CD4-positive, alpha-beta memory T cell (primary cell): ENCODE data around the gene MYOM1. TPM values are rescaled to one million over a fixed set of nuclear protein-coding genes. Genes with fewer than 3 reads are reported as not detected.

Experiments
- CTCF ChIA-PET: fragments of 350-600 bp; sonication (Branson Sonifier 250); formaldehyde crosslinking; loops from one replicate; lab custom pipeline; 2021; ENCODE audit warnings: inconsistent platforms; ENCODE audit not compliant: partially characterized antibody; lab: Charles Lee
- POLR2A ChIA-PET: fragments of 350-600 bp; sonication (Branson Sonifier 250); formaldehyde crosslinking; loops from one replicate; lab custom pipeline; 2021; ENCODE audit not compliant: partially characterized antibody; lab: Charles Lee
- DNase-seq, 5 donors: peaks; one replicate each; pipeline versions ENCODE4 v3.0.0 to v3.0.0-alpha.2; 2020 to 2022; ENCODE audit warnings: mixed read lengths in 1 of 5
- H3K27ac ChIP-seq: one replicate; pipeline ENCODE4 v1.7.0; 2013; ENCODE audit warnings: low read depth, low read length
- H3K27me3 ChIP-seq: 2 replicates; pipeline ENCODE4 v1.7.0; 2013; ENCODE audit warnings: mild to moderate bottlenecking, low read length, moderate library complexity; ENCODE audit not compliant: insufficient read depth
- H3K36me3 ChIP-seq: 2 replicates; pipeline ENCODE4 v1.7.0; 2013; ENCODE audit warnings: mild to moderate bottlenecking, low read length, moderate library complexity; ENCODE audit not compliant: insufficient read depth
- H3K4me1 ChIP-seq: 2 replicates; pipeline ENCODE4 v1.7.0; 2013; ENCODE audit warnings: mild to moderate bottlenecking, low read length, moderate library complexity; ENCODE audit not compliant: insufficient read depth
- H3K4me3 ChIP-seq, 2 donors: one replicate each; pipeline ENCODE4 v1.7.0; 2013; ENCODE audit warnings: low read length in 2 of 2, mild to moderate bottlenecking in 1 of 2
- H3K9me3 ChIP-seq, 2 donors: one replicate each; pipeline ENCODE4 v1.7.0; 2013; ENCODE audit warnings: low read length in 2 of 2, control low read depth in 1 of 2; ENCODE audit not compliant: control insufficient read depth in 1 of 2
- H3K27ac Mint-ChIP-seq, 7 donors: one replicate each; pipeline ENCODE4 v1.8.0; 2020 to 2021; ENCODE audit warnings: mixed read lengths in 7 of 7, mild to moderate bottlenecking in 6 of 7, inconsistent platforms in 3 of 7, moderate library complexity in 3 of 7
- H3K27me3 Mint-ChIP-seq, 2 donors: one replicate each; pipeline ENCODE4 v1.8.0; 2020 to 2021; ENCODE audit warnings: mixed read lengths in 2 of 2
- H3K36me3 Mint-ChIP-seq, 2 donors: one replicate each; pipeline ENCODE4 v1.8.0; 2020 to 2021; ENCODE audit warnings: mixed read lengths in 2 of 2, inconsistent platforms in 1 of 2, mild to moderate bottlenecking in 1 of 2
- H3K4me1 Mint-ChIP-seq, 4 donors: one replicate each; pipeline ENCODE4 v1.8.0; 2020 to 2021; ENCODE audit warnings: mixed read lengths in 4 of 4, mild to moderate bottlenecking in 1 of 4
- H3K4me3 Mint-ChIP-seq, 8 donors: one replicate each; pipeline ENCODE4 v1.8.0; 2020 to 2021; ENCODE audit warnings: mixed read lengths in 8 of 8, mild to moderate bottlenecking in 7 of 8, moderate library complexity in 6 of 8, inconsistent platforms in 3 of 8
- H3K9me3 Mint-ChIP-seq, 8 donors: one replicate each; pipeline ENCODE4 v1.8.0; 2020 to 2021; ENCODE audit warnings: mixed read lengths in 8 of 8, mild to moderate bottlenecking in 5 of 8, inconsistent platforms in 3 of 8, moderate library complexity in 1 of 8
- intact Hi-C: fragments of 100-400 bp; cut with micrococcal nuclease; formaldehyde crosslinking; loops from one replicate; pipeline ENCODE4 v1.15.1; 2023
- polyA plus RNA-seq, 2 donors: library from polyadenylated mRNA; unstranded; fragments of 300-500 nt; fragmentation: Illumina TruSeq; gene quantifications; one replicate each; pipeline ENCODE4 v1.2.3, GENCODE V29; 2021
- total RNA-seq, 2 experiments: library from RNA; stranded (reverse); gene quantifications; one replicate each; pipeline ENCODE4 v1.2.3, GENCODE V29; 2021

MYOM1 gene
- total and polyA plus RNA-seq, 4 experiments from 2014 or later: 0.09 to 4.2 (median 1.8) TPM

- CTCF ChIA-PET: interaction anchor here (0.7 to 12.5 kb wide), 39 partner anchors 9 to 544 kb away, joined by 3 to 651 read pairs (median 5); partner anchors contain the start of genes LPIN2 and MYL12A
- peak; percentile 43 to 73 (median 54) for DNase-seq
- peak overlapping the region; percentile 74 to 86 (median 82) for H3K4me3 Mint-ChIP-seq
Measured at GRCh38 chr18:3061581-3062312, 158.0 kb downstream of the MYOM1 start.

GRCh38 chr18:3060667-3061580, 158.8 kb downstream of the MYOM1 start:
- POLR2A ChIA-PET: interaction anchor here (0.6 to 8.8 kb wide), 40 partner anchors 10 to 424 kb away, joined by 3 to 223 read pairs (median 7); partner anchors contain the start of genes LPIN2, MYL12A, MYL12B and SMCHD1
- H3K27ac Mint-ChIP-seq: peak overlapping the region; percentile 91 to 100 (median 98)
- peaks cover 50 to 73% (median 67%) of the 10 kb centered on the region in 4 donors for H3K4me1 Mint-ChIP-seq
- Histone ChIP-seq H3K4me1 (peaks cover 78% of the 10 kb centered on the region), H3K4me3 (peak overlapping the region; percentile 18 to 53), H3K27me3 (no peaks in the 10 kb centered on the region), H3K9me3 (no peaks in the 10 kb centered on the region), H3K36me3 (no peaks in the 10 kb centered on the region), H3K27ac (peak overlapping the region; percentile 93)
- intact Hi-C loops: no loop called here
- CTCF ChIA-PET: interaction anchor here (1.1 to 12.5 kb wide), 17 partner anchors 8 to 186 kb away, joined by 3 to 651 read pairs (median 27); partner anchors contain the start of genes LPIN2 and MYL12A
- no peaks in the 10 kb centered on the region for H3K36me3 Mint-ChIP-seq
- DNase-seq: peak; percentile 69 to 83 (median 74)
- H3K9me3 Mint-ChIP-seq: no peaks in the 10 kb centered on the region
- H3K27me3 Mint-ChIP-seq: no peaks in the 10 kb centered on the region
- peak overlapping the region; percentile 74 to 86 (median 82) for H3K4me3 Mint-ChIP-seq

More at GRCh38 chr18:3061581-3062312, 158.0 kb downstream of the MYOM1 start:
- Histone ChIP-seq H3K9me3 (no peaks in the 10 kb centered on the region), H3K27me3 (no peaks in the 10 kb centered on the region), H3K4me1 (peaks cover 70% of the 10 kb centered on the region), H3K27ac (peak overlapping the region; percentile 93), H3K36me3 (no peaks in the 10 kb centered on the region), H3K4me3 (peak overlapping the region in 1 of 2 donors; percentile 53)
- H3K27me3 Mint-ChIP-seq: no peaks in the 10 kb centered on the region
- peak overlapping the region; percentile 91 to 100 (median 98) for H3K27ac Mint-ChIP-seq
- peaks cover 49 to 72% (median 65%) of the 10 kb centered on the region in 4 donors for H3K4me1 Mint-ChIP-seq
- POLR2A ChIA-PET: interaction anchor here (0.6 to 8.8 kb wide), 41 partner anchors 9 to 532 kb away, joined by 3 to 223 read pairs (median 7); partner anchors contain the start of genes LPIN2, MYL12A, MYL12B and SMCHD1
- intact Hi-C loops: loop anchor here (1.0 to 2.0 kb wide), 3 partner anchors 25 to 185 kb away; partner anchors contain the start of gene LPIN2
- peaks cover 0 to 3% of the 10 kb centered on the region in 2 donors for H3K36me3 Mint-ChIP-seq
- H3K9me3 Mint-ChIP-seq: no peaks in the 10 kb centered on the region

GRCh38 chr18:3059272-3059671, 160.5 kb downstream of the MYOM1 start:
- Histone ChIP-seq H3K4me3 (no peak overlapping the region), H3K9me3 (no peaks in the 10 kb centered on the region), H3K4me1 (peaks cover 82% of the 10 kb centered on the region), H3K36me3 (no peaks in the 10 kb centered on the region), H3K27ac (peak overlapping the region; percentile 93), H3K27me3 (no peaks in the 10 kb centered on the region)
- POLR2A ChIA-PET: interaction anchor here (1.0 to 8.8 kb wide), 21 partner anchors 15 to 403 kb away, joined by 3 to 223 read pairs (median 22); partner anchors contain the start of genes LPIN2, MYL12A and MYL12B
- peaks cover 51 to 75% (median 69%) of the 10 kb centered on the region in 4 donors for H3K4me1 Mint-ChIP-seq
- intact Hi-C loops: loop anchor here (2.0 kb wide), 1 partner anchor 390 kb away; no protein-coding TSS in a partner anchor
- H3K27me3 Mint-ChIP-seq: no peaks in the 10 kb centered on the region
- H3K9me3 Mint-ChIP-seq: peaks cover 0 to 2% (median 0%) of the 10 kb centered on the region in 8 donors
- H3K36me3 Mint-ChIP-seq: peaks cover 0 to 3% of the 10 kb centered on the region in 2 donors
- peak overlapping the region in 5 of 8 donors; percentile 3 to 74 (median 43) for H3K4me3 Mint-ChIP-seq
- H3K27ac Mint-ChIP-seq: peak overlapping the region; percentile 91 to 100 (median 98)
- peak; percentile 54 to 81 (median 70) for DNase-seq
- CTCF ChIA-PET: interaction anchor here (1.3 to 12.5 kb wide), 8 partner anchors 25 to 79 kb away, joined by 3 to 651 read pairs (median 36); no protein-coding TSS in a partner anchor

DNA sequence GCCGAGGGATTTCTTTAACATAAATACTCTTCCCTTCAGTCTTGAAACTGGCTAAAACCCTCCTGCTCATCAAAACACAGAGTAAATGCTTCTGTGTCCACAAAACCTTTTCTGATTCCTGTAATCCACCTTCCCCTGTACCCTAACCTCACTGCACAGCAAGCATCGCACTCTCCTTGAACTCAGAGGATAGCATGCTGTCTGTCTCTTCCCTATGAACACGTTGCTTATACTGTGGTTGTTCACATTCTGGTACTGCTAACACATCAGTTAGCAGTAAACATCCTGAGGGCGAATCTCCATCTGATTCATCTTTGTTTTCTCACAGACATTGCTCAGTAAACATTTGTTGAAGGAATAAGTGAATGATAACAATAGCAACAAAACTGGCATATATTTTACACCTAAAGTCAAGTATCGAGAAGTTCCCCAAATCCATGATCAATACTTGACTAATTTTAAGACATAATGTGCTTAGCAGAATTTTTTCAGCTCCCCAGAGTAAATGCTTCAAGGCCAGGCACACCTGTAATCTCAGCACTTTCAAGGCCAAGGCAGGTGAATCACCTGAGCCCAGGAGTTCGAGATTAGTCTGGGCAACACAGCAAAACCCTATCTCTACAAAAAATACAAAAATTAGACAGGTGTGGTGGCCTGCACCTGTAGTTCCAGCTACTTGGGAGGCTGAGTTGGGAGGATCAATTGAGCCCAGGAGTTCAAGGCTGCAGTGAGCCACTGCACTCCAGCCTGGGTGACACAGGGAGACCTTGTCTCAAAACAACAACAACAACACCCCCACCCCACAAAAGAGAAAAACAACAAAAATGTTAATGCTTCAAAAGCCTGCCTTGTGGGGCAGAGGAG, 161.2 kb downstream of the MYOM1 start:
- H3K27ac ChIP-seq: peak overlapping the region; percentile 93
- ChIA-PET CTCF (interaction anchor here (1.0 to 12.5 kb wide), 6 partner anchors 10 to 71 kb away, joined by 3 to 651 read pairs (median 66); no protein-coding TSS in a partner anchor), POLR2A (interaction anchor here (0.9 to 8.8 kb wide), 15 partner anchors 21 to 402 kb away, joined by 3 to 223 read pairs (median 5); partner anchors contain the start of genes LPIN2, MYL12A and MYL12B)
- Mint-ChIP-seq H3K4me3 (peak overlapping the region in 7 of 8 donors; percentile 3 to 74 (median 60)), H3K36me3 (peaks cover 0 to 4% of the 10 kb centered on the region in 2 donors), H3K4me1 (peaks cover 53 to 80% (median 71%) of the 10 kb centered on the region in 4 donors), H3K27ac (peak overlapping the region; percentile 91 to 100 (median 98)), H3K27me3 (no peaks in the 10 kb centered on the region), H3K9me3 (peaks cover 0 to 4% (median 0%) of the 10 kb centered on the region in 8 donors)
- intact Hi-C loops: loop anchor here (2.0 kb wide), 1 partner anchor 390 kb away; no protein-coding TSS in a partner anchor
- H3K9me3 ChIP-seq: no peaks in the 10 kb centered on the region
- H3K4me3 ChIP-seq: no peak overlapping the region
- peak; percentile 36 to 59 (median 57) for DNase-seq
- no peaks in the 10 kb centered on the region for H3K27me3 ChIP-seq
- no peaks in the 10 kb centered on the region for H3K36me3 ChIP-seq
- H3K4me1 ChIP-seq: peaks cover 80% of the 10 kb centered on the region

DNA sequence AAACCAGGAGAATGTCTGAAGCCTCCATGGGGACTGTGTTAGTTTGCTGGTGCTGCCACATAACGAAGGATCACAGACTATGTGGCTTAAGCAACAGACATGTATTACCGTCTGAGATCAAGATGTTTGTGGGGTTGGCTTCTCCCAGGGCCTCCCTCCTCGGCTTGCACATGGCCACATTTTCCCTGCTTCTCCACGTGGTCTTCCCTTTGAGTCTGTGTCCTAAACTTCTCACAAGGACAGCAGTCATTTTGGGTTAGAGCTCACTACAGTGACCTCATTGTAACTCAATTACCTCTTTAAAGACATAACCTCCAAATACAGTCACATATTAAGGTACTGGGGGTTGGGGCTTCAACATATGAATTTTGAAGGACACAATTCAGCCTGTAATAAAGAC, 162.2 kb downstream of the MYOM1 start:
- intact Hi-C loops: no loop called here
- peaks cover 52 to 79% (median 67%) of the 10 kb centered on the region in 4 donors for H3K4me1 Mint-ChIP-seq
- no peak for DNase-seq
- no peaks in the 10 kb centered on the region for H3K27me3 Mint-ChIP-seq
- H3K4me3 Mint-ChIP-seq: peak overlapping the region in 3 of 8 donors; percentile 41 to 74 (median 66)
- peaks cover 75% of the 10 kb centered on the region for H3K4me1 ChIP-seq
- CTCF ChIA-PET: interaction anchor here (1.0 to 12.5 kb wide), 3 partner anchors 9 to 70 kb away, joined by 5 to 651 read pairs (median 90); no protein-coding TSS in a partner anchor
- H3K36me3 ChIP-seq: no peaks in the 10 kb centered on the region
- POLR2A ChIA-PET: interaction anchor here (0.9 to 8.8 kb wide), 7 partner anchors 29 to 392 kb away, joined by 3 to 114 read pairs (median 7); partner anchors contain the start of gene MYL12A
- peak overlapping the region; percentile 93 for H3K27ac ChIP-seq
- peaks cover 0 to 4% (median 3%) of the 10 kb centered on the region in 8 donors for H3K9me3 Mint-ChIP-seq
- no peak overlapping the region for H3K4me3 ChIP-seq
- H3K27ac Mint-ChIP-seq: peak overlapping the region; percentile 91 to 100 (median 98)
- H3K9me3 ChIP-seq: no peaks in the 10 kb centered on the region
- peaks cover 0 to 4% of the 10 kb centered on the region in 2 donors for H3K36me3 Mint-ChIP-seq
- H3K27me3 ChIP-seq: no peaks in the 10 kb centered on the region
